Stimulated activated naive CD8-positive, alpha-beta T cell treated with anti-CD3 and anti-CD28 coated beads, Interleukin-15, amount 100 ng/mL, for 72 hours (primary cell): Measurements from ENCODE around the gene CDAN1.

Source experiments
- ATAC-seq: fragments of 150-1000 bp; cut with Tn5 transposase; 2 replicates; pipeline ENCODE4 v1.10.0; 2021; ENCODE audit warnings: mild to moderate bottlenecking, moderate library complexity
- DNase-seq, 2 donors: peaks; one replicate each; pipeline ENCODE4 v3.0.0; 2021 to 2022
- H3K27ac Mint-ChIP-seq, 2 donors: one replicate each; pipeline ENCODE4 v1.8.0; 2022; ENCODE audit warnings: mild to moderate bottlenecking in 2 of 2, mixed read lengths in 2 of 2, moderate library complexity in 2 of 2
- H3K27me3 Mint-ChIP-seq: one replicate; pipeline ENCODE4 v1.8.0; 2022; ENCODE audit warnings: mixed read lengths
- H3K4me1 Mint-ChIP-seq: one replicate; pipeline ENCODE4 v1.8.0; 2022; ENCODE audit warnings: mild to moderate bottlenecking, mixed read lengths
- H3K4me3 Mint-ChIP-seq, 2 donors: one replicate each; pipeline ENCODE4 v1.8.0; 2022; ENCODE audit warnings: mild to moderate bottlenecking in 2 of 2, mixed read lengths in 2 of 2, moderate library complexity in 1 of 2
- H3K9me3 Mint-ChIP-seq, 2 donors: one replicate each; pipeline ENCODE4 v1.8.0; 2022; ENCODE audit warnings: mixed read lengths in 2 of 2

The CDAN1 gene

DNA sequence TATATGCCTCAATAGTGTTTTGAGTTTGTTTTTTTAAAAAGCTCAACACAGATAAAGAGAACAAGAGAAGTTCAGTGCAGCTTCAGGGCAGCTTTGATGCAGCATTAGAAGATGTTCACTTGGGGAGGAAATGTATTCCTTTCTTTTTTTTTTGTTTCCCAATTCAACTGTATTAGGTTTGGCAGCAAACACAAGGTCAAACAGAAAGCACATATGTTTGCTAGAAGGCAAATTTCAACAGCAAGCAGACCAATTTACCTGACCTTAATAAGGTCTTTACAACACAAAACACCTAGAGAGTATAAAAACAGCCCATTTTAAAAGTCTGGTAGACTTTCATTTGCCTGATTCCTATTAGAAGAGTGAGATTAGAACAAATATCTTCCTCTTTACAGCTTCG lies 7.3 kb upstream of the CDAN1 start:
- no peaks in the 10 kb centered on the region for H3K9me3 Mint-ChIP-seq
- no peaks in the 10 kb centered on the region for H3K27me3 Mint-ChIP-seq
- DNase-seq (no peak), ATAC-seq (no peak)
- H3K4me3 Mint-ChIP-seq: no peak overlapping the region
- no peaks in the 10 kb centered on the region for H3K4me1 Mint-ChIP-seq
- no peak overlapping the region for H3K27ac Mint-ChIP-seq

DNA sequence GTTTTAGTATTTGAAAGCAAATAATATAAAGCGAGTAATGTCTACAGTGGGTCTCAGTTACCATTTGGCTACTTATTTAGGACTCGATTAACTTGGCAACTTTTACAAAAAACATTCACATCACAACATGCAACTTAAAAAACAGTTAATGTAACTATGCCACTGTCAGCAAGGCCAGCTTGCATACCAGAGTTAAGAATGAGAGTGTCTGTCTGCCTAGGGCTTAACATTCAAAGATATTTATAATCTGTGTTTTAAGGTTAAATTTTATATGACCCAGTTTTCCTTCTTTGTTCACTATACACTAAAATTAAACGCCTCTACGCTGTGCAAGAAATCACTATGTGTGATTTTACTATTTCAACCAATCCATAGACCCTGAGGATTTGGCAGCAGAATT lies 5.2 kb upstream of the CDAN1 start:
- Mint-ChIP-seq H3K4me1 (peaks cover 11% of the 10 kb centered on the region), H3K27me3 (no peaks in the 10 kb centered on the region), H3K9me3 (no peaks in the 10 kb centered on the region), H3K27ac (no peak overlapping the region), H3K4me3 (no peak overlapping the region)
- ATAC-seq (no peak), DNase-seq (no peak)

DNA sequence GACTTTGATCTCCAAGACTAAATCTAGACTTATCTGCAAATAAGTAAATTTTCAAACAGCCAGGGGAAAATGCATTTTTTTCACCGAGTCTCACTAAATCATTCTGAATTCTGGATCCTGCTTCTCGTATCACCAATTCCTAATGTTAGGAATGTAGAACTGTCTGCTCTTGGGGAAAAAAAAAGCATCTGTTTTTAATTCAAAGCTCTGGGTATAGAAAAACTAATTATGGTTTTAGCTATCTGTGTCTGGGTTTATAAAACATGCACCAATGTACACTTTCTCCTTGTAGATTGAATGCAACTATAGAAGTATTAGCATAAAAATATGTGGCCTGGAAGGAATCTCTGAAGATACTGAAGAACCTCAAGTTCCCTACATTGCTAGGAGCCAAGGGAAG lies 4.8 kb upstream of the CDAN1 start:
- no peaks in the 10 kb centered on the region for H3K9me3 Mint-ChIP-seq
- no peak overlapping the region for H3K4me3 Mint-ChIP-seq
- ATAC-seq (no peak), DNase-seq (no peak)
- H3K27me3 Mint-ChIP-seq: no peaks in the 10 kb centered on the region
- no peak overlapping the region for H3K27ac Mint-ChIP-seq
- peaks cover 11% of the 10 kb centered on the region for H3K4me1 Mint-ChIP-seq

DNA sequence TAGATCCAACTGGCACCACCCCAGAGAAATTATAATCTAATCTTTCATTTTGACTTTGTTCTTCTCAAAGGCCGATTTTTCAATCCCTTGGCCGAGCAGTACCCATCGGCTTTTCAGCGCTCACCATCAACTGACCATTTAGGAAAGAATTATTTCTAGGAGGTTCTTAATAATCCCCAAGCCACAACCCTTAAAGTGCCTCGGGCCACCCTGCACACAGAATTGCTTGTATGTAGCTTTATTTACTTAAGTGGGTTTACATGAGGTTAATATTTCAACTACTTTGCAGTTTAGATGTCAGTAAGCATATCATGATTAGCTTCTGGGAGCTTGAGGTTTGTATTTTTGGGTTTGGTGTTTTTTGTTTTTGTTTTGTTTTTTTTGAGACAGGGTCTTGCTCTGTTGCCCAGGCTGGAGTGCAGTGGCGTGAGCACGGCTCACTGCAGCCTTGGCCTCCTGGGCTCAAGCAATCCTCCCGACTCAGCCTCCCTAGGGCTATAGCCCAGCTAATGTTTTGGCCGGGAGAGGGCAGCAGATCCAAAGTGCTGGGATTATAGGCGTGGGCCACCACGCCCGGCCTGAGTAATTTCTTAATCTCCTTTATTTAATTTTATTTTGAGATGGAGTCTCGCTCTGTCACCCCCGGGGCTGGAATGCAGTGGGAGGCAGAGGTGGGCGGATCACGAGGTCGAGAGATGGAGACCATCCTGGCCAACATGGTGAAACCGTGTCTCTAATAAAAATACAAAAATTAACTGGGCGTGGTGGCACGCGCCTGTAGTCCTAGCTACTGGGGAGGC lies 801 bp upstream of the CDAN1 start:
- peak overlapping the region; percentile 88 to 96 for H3K27ac Mint-ChIP-seq
- DNase-seq (no peak), ATAC-seq (no peak)
- H3K4me3 Mint-ChIP-seq: peak overlapping the region; percentile 78 to 88
- H3K9me3 Mint-ChIP-seq: no peaks in the 10 kb centered on the region
- H3K4me1 Mint-ChIP-seq: peaks cover 33% of the 10 kb centered on the region
- H3K27me3 Mint-ChIP-seq: no peaks in the 10 kb centered on the region

DNA sequence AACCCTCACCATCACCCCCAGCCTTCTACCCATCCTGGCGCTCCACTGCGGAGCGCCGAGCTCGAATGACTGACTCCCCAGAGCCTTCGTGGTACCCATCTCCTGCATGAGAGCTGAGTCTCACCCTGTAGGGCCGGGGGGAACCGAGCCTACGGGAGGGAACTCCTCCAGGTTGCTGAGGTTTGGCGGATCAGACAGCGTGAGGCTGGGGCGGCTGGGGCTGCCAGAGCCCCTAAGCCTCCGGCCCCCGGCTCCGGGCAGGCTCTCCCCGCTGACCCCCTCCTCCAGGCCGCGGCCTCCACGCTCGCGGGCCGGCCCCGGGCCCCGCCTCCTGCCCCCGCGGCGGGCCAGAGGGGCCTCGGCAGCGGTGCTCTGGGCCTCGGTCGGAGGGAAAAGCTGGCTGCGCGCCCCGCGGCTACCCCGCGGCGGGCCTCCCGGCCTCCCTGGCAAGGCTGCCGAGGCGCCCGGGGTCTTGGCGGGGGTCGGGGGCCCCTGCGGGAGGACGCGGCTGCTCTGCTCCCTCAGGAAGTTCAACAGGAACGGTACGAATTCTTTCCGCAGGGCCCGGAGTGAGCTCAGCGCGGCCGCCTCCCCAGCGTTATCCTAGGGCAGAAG lies 643 bp downstream of the CDAN1 start:
- H3K27me3 Mint-ChIP-seq: no peaks in the 10 kb centered on the region
- peak overlapping the region; percentile 64 to 93 for H3K27ac Mint-ChIP-seq
- DNase-seq (peak; percentile 22 to 33), ATAC-seq (peak; percentile 37)
- peaks cover 33% of the 10 kb centered on the region for H3K4me1 Mint-ChIP-seq
- no peaks in the 10 kb centered on the region for H3K9me3 Mint-ChIP-seq
- peak overlapping the region; percentile 78 to 88 for H3K4me3 Mint-ChIP-seq

DNA sequence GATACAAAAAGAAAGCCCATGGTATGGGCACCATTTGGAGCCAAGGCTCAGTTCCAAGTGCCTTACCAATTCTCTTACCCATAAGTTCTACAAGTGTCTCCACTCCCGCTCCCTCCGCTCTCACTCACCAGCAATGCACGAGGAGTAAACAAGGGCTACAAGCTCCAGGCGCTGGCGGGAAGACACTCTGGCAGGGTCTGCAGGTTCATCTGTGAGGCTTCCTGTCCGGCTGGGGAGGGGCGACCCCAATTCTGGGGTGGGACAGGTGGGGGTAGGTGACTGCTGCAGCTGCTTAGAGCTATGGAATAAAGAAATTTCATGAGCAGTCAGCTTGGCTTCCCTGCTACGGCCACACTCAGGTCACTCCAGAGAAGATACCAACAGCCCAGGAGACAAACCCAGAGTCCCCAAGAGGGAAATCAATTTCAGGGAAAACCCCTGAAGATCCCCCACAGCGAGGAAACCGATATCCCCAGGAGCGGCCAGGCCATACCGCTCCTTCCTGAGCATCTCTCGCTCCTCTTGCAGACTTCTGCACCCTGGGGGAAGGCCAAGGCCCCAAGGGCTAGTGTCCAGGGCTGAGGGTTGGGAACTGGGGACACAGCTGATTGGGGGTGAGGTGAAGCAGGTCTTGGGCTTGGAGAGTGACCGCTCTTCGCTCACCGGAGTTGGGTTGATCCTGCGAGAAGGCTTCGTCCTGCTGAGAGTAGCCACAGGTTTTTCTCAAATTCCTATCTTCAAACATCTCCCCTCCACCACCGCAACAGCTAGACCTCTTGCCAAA lies 1.4 kb downstream of the CDAN1 start:
- H3K9me3 Mint-ChIP-seq: no peaks in the 10 kb centered on the region
- H3K27me3 Mint-ChIP-seq: no peaks in the 10 kb centered on the region
- DNase-seq (no peak), ATAC-seq (no peak)
- H3K27ac Mint-ChIP-seq: peak overlapping the region; percentile 64 to 93
- peak overlapping the region; percentile 78 to 88 for H3K4me3 Mint-ChIP-seq
- peaks cover 33% of the 10 kb centered on the region for H3K4me1 Mint-ChIP-seq

DNA sequence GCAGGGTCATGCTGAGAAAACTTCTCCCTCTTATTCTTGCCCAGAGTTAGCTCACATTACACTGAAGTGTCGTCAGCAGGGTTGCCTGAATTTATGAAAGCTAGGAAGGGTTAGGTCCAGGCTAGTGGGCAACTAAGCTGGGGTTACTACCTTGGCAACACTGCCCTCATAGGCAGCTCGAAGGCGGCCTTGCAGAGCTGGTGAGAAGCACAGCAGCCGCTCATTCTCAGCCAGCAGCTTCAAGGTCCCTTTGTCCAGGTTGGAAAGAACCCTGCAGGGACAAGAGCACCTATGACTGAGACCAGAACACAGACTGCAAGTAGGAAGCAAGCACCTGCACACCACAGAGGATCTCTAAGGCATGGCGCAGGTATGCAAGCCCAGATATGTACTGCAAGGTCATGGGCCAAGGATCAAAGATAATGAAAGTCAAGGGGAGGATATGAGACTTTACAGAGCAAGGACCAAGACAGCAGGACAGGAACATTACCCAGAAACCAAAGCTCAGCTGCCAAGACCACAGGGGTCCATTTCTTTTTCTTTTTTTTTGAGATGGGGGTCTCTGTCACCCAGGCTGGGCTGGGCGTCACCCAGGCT lies 2.8 kb downstream of the CDAN1 start:
- no peak overlapping the region for H3K4me3 Mint-ChIP-seq
- no peak for ATAC-seq
- peak overlapping the region in 1 of 2 donors; percentile 47 for H3K27ac Mint-ChIP-seq
- DNase-seq: no peak
- no peaks in the 10 kb centered on the region for H3K27me3 Mint-ChIP-seq
- no peaks in the 10 kb centered on the region for H3K9me3 Mint-ChIP-seq
- peaks cover 33% of the 10 kb centered on the region for H3K4me1 Mint-ChIP-seq

DNA sequence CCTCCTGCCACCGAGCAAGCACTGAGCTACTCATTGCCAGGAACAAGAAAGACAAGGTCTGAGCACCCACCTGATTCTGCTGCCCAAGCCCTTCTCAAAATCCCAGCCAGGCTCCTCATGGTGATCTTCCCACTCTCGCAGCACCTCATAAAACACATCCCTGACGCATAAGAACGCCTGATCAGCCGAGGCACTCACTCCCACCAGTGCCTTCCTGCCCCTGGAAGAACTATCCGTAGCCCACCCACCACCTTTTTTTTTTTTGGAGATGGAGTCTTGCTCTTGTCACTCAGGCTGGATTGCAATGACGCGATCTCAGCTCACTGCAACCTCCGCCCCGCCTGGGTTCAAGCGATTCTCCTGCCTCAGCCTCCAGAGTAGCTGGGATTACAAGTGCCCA lies 3.9 kb downstream of the CDAN1 start:
- H3K4me1 Mint-ChIP-seq: peaks cover 30% of the 10 kb centered on the region
- no peak for ATAC-seq
- H3K27ac Mint-ChIP-seq: peak overlapping the region in 1 of 2 donors; percentile 54
- no peaks in the 10 kb centered on the region for H3K9me3 Mint-ChIP-seq
- no peak overlapping the region for H3K4me3 Mint-ChIP-seq
- no peaks in the 10 kb centered on the region for H3K27me3 Mint-ChIP-seq
- no peak for DNase-seq

DNA sequence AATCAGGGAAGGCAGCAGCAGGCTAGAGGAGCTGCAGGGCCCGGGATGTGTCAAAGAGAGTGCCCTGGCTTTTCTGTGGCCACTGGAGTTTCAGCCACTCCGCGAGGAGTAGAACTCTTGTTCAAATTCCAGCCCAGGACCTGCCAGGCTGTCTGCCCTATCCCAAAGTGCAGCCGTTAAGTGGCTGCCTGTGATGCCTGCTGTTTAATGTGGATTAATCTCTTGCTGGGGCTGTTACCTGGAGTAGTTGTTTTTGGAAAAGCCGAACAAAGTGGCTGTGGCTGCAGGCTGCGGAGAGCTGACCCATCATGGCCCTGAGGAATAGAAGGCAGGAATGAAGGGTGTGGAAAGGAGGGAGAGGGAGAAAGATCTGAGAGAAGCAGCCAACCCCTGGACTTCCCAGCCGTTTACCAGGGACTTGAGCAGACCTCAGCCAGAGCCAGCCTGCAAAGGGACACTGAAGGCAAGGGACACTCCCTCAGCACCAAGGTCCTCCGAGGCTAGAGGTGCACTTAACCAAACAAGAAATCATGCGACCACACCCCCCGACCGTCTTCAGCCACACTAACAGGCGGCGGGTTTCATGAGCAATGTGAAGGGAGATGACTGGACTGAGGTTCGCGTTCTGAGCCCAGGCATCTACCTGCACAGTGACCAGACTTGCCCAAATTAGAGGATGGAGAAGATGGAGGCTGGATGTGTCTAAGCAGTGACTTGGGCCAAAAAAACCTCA lies 4.7 kb downstream of the CDAN1 start:
- no peak for ATAC-seq

DNA sequence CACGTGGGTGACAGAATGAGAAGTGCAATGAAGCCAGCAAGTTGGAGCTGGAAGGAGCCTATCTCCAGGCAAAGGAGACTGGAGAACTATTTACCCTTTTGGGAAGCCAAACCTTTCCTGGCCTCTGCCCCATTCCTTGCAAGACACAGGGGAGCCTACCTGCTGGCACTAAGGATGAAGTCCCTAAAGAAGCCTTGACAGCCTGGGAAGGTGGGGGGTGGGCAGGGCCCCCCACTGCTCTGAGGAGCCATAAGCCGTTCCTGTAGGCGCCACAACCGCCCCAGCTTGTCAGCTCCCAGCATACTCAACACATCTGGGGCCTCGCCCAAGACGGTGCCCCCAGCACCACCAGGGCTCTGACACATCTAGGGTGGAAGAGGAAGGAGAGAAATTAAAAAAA lies 5.5 kb downstream of the CDAN1 start:
- Mint-ChIP-seq H3K4me3 (no peak overlapping the region), H3K9me3 (no peaks in the 10 kb centered on the region)
- DNase-seq: no peak

More for the DNA sequence above, 4.7 kb downstream of the CDAN1 start:
- H3K27ac Mint-ChIP-seq: no peak overlapping the region
- no peaks in the 10 kb centered on the region for H3K9me3 Mint-ChIP-seq
- H3K27me3 Mint-ChIP-seq: no peaks in the 10 kb centered on the region
- peaks cover 23% of the 10 kb centered on the region for H3K4me1 Mint-ChIP-seq
- DNase-seq: no peak
- H3K4me3 Mint-ChIP-seq: no peak overlapping the region

DNA sequence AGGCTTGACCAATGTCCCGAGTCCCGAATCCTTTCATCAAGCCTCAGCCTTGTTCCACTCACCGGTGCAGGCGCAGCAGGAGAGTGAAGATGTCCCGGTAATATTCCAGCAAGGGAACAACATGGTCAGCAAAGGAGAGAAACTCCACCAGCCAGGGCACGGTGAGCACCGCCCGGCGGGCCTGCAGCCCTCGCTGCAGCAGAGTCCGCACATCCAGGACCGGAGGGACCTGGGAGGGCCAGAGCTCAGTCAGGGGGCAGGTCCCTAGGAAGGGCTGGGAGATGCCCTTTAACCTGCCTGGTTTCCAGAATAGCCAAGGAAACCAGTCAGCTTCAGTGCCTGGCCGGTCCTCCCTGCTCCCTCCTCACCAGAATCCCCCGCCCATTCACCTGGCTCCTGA lies 6.4 kb downstream of the CDAN1 start:
- DNase-seq (no peak), ATAC-seq (no peak)
- H3K4me3 Mint-ChIP-seq: no peak overlapping the region
- no peaks in the 10 kb centered on the region for H3K9me3 Mint-ChIP-seq
- peaks cover 15% of the 10 kb centered on the region for H3K4me1 Mint-ChIP-seq
- no peak overlapping the region for H3K27ac Mint-ChIP-seq
- H3K27me3 Mint-ChIP-seq: no peaks in the 10 kb centered on the region

More for the DNA sequence above, 5.5 kb downstream of the CDAN1 start:
- no peak for ATAC-seq
- peaks cover 22% of the 10 kb centered on the region for H3K4me1 Mint-ChIP-seq
- H3K27ac Mint-ChIP-seq: peak overlapping the region in 1 of 2 donors; percentile 62
- H3K27me3 Mint-ChIP-seq: no peaks in the 10 kb centered on the region

DNA sequence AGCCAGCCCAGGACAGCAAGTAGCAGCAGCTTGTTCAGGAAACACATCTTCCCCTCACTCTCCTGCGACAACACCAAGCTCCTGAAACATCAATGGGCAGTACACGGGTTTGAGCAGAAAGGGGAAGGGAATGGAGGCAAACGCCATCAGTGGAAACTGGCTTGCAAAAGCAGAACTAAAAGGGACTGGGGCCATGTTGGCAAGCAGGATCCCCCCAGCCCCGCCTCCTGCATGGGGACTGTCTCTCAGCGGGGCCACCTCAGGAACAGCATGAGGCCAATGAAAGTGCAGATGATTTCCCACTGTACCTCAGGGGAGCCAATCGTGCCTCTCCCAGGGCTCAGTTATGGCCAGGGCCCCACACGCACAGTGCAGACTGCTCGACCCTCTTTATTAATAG lies 6.8 kb downstream of the CDAN1 start:
- no peaks in the 10 kb centered on the region for H3K27me3 Mint-ChIP-seq
- H3K27ac Mint-ChIP-seq: peak overlapping the region; percentile 72 to 94
- H3K4me3 Mint-ChIP-seq: no peak overlapping the region
- DNase-seq (no peak), ATAC-seq (no peak)
- no peaks in the 10 kb centered on the region for H3K9me3 Mint-ChIP-seq
- peaks cover 11% of the 10 kb centered on the region for H3K4me1 Mint-ChIP-seq

DNA sequence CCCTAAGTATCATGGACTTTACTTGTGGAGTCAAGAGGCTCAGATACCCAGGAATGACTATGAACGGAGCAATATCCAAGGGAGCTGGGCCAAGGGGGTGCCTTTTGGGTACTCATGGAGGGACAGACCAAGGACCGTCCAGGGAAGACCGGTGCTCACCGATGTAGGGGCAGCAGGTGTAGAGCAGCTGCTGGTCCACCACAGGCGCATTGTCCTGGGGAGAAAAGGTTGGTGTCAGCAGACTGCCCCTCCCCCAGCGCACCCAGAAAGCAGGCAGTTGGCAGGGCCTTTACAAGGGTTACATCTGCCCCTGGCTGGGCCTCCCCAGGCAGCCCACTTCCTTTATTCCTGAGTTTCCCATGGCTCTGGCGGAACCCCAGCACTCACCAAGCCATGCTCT lies 7.5 kb downstream of the CDAN1 start:
- no peak overlapping the region for H3K4me3 Mint-ChIP-seq
- H3K27me3 Mint-ChIP-seq: no peaks in the 10 kb centered on the region
- H3K9me3 Mint-ChIP-seq: no peaks in the 10 kb centered on the region
- DNase-seq (no peak), ATAC-seq (no peak)
- H3K4me1 Mint-ChIP-seq: peaks cover 6% of the 10 kb centered on the region
- H3K27ac Mint-ChIP-seq: peak overlapping the region in 1 of 2 donors; percentile 43

DNA sequence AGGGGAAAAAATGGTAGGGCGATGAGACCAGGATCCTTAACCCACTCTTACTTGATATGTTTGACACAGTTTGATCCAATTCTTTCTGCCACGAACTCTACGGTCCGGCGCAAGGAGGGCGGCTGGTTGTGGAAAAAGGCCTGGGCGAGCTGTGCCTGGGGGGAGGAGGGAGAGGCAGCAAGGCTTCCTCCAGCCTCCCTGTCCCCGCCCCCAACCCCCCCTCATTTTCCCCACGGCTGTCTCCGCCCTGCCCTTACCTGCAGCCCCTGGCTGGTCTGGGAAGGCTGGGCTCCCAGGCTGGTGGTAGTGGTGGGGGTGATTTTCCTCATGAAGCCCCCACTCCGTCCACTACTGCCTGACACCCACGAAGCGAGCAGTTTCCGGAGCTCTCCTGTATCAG lies 8.0 kb downstream of the CDAN1 start:
- Mint-ChIP-seq H3K27me3 (no peaks in the 10 kb centered on the region), H3K4me3 (no peak overlapping the region), H3K9me3 (no peaks in the 10 kb centered on the region), H3K4me1 (peaks cover 6% of the 10 kb centered on the region), H3K27ac (peak overlapping the region in 1 of 2 donors; percentile 43)
- no peak for ATAC-seq
- no peak for DNase-seq

DNA sequence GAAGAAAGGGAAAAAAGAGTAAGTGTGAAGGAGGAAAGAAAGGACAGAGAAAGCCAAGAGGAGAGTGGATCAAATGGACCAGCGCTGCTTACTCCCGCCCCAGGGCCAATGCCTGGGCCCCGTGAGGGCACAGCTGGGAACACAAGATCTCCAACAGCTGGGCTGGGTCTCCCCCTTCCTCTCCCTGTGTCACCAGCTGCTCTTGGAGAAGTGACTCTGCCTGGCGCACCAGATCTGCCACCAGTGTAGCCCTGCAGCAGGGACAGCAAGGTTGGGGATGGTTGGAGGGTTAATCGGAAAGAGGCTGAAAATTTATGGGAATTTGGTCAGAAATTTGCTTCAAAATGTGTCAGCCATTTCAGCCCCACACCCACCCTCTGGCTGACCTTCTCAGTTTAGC lies 8.4 kb downstream of the CDAN1 start:
- no peaks in the 10 kb centered on the region for H3K9me3 Mint-ChIP-seq
- DNase-seq (no peak), ATAC-seq (no peak)
- H3K27me3 Mint-ChIP-seq: no peaks in the 10 kb centered on the region
- H3K4me3 Mint-ChIP-seq: no peak overlapping the region
- no peak overlapping the region for H3K27ac Mint-ChIP-seq
- peaks cover 6% of the 10 kb centered on the region for H3K4me1 Mint-ChIP-seq
